GM10266 (cell line): ENCODE results near the gene AIP.
"Not testable (repeated sequence)": the region's sequence is repeated elsewhere in the genome, so short reads cannot be mapped to it uniquely, and the experiment has no call there.

Source experiments
- DNase-seq: peaks from one replicate; pipeline ENCODE4 v3.0.0; 2012; ENCODE audit errors: extremely low spot score
- CTCF ChIP-seq: IDR thresholded peaks from 2 replicates; pipeline ENCODE4 v1.5.1; 2012; ENCODE audit warnings: mild to moderate bottlenecking, low read depth; ENCODE audit not compliant: control insufficient read depth, insufficient read depth; ENCODE audit errors: missing control alignments

Gene AIP

GRCh38 chr11:67466962-67467771, 15.7 kb upstream of the AIP start:
- TF ChIP-seq CTCF = no peak
- DNase-seq = no peak

GRCh38 chr11:67468056-67468455, 14.8 kb upstream of the AIP start:
- TF ChIP-seq CTCF = no peak
- no peak for DNase-seq

DNA sequence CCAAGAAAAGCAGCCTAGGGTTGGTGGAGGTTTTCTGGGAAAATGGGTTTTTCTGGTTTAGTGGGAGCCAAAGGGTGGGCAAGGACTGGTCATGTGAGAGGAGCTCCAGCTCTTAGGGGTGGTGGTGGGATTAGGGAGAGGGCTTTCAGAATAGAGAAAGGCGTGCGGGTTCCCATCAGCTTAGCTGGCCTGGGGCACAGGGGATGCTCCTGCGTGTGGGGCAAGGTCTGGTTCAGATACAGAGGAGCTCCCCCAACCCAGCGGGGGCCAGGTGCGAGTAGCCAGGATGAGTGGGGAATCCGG, 14.4 kb upstream of the AIP start:
- DNase-seq = no peak

GRCh38 chr11:67468759-67469507, 13.9 kb upstream of the AIP start, which contains the start of gene TMEM134:
Gene TMEM134 (minus strand): TSS chr11:67469251. CDS start chr11:67469192, 59 bp downstream.
- peak; percentile 98 for DNase-seq
- TF ChIP-seq CTCF = peak; percentile 75

More for the DNA sequence above, 14.4 kb upstream of the AIP start:
- TF ChIP-seq CTCF = no peak

DNA sequence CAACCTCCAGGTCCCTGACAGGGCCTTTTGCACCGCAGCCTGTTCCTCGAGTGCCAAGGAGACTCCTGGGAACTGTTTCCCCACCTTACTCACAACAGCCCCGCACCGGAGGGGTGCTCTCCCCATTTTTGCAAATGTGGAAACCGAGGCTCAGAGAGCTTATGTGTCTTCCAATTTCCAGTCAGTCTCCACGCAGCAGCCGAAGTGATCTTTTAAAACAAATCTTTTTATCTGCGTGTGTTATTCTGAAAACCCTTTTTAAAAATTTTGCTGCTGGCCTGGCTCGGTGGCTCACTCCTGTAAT, 13.4 kb upstream of the AIP start:
- no peak for DNase-seq
- no peak for TF ChIP-seq CTCF

DNA sequence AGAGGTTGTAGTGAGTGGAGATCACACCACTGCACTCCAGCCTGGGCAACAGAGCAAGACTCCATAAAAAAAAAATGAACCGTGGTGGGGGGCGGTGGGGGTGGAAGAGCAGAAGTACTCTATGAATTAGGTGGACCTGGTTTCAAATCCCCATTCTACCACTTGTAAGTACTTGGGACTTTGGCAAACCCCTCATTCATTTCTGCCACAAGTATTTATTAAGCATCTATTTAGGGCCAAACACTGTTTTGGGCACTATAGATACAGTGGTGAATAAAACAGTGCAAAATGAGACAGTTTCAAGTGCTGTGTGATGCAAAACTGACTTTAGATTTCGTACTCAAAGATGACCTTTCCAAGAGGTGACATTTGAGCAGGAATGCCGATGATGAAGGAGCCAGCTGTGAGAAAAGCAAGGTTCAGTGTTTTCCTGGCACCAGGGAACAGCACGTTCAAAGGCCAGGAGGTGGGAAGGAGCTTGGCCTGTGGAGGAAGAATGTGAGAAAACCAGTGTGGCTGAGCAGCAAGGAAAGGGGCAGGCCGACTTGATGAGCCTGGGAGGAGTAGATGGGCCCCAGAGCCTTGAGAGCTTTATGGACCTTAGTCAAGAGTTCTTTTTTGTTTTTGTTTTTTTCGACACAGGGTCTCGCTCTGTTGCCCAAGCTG, 12.4 kb upstream of the AIP start:
- no peak for DNase-seq
- no peak for TF ChIP-seq CTCF

DNA sequence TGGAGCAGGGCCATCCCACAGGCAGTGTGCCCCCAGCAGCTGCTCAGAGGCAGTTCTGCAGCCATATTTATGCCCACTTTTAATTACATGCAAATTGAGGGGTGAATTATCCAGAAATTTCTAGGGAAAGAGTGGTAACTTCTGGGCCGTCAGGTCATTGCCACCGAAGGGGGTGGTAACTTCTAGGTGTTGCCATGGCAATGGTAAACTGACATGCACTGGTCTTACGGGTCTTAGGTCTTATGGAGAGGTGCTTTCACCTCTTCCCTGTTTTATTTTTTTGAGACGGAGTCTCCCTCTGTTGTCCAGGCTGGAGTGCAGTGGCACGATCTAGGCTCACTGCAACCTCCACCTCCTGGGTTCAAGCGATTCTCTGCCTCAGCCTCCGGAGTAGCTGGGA, 9.9 kb upstream of the AIP start:
- TF ChIP-seq CTCF = no peak
- DNase-seq = no peak

DNA sequence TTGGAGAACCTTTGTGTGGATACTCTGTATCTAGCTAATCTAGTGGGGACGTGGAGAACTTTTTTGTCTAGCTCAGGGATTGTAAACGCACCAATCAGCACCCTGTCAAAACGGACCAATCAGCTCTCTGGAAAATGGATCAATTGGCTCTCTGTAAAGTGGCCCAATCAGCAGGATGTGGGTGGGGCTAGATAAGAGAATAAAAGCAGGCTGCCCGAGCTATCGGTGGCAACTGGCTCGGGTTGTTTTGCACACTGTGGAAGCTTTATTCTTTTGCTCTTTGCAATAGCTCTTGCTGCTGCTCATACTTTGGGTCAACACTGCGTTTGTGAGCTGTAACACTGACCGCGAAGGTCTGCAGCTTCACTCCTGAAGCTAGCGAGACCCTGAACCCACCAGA, 6.1 kb upstream of the AIP start:
- not testable (repeated sequence) for DNase-seq

- DNase-seq = not testable (repeated sequence)
Measured at GRCh38 chr11:67477344-67478050, 5.3 kb upstream of the AIP start.
